Stimulated activated CD4-positive, alpha-beta T cell treated with anti-CD3 and anti-CD28 coated beads, Interleukin-4, amount 100 ng/mL, for 48 hours (primary cell): ENCODE data around the gene CNN3.

ENCODE experiments used
- DNase-seq, 2 donors: peaks; one replicate each; pipeline ENCODE4 v3.0.0-alpha.2; 2020; ENCODE audit warnings: low read depth in 2 of 2

CNN3 gene

GRCh38 chr1:94856004-94856403, 70.9 kb downstream of the CNN3 start:
- no peak for DNase-seq

GRCh38 chr1:94855307-94855700, 71.6 kb downstream of the CNN3 start:
- DNase-seq: no peak

- DNase-seq: peak; percentile 61 to 69
These were observed 72.2 kb downstream of the CNN3 start for GRCh38 chr1:94854458-94855306.

GRCh38 chr1:94852788-94853187, 74.1 kb downstream of the CNN3 start:
- no peak for DNase-seq

GRCh38 chr1:94851571-94851970, 75.3 kb downstream of the CNN3 start:
- DNase-seq: no peak
